HG03095 (cell line): Measurements from ENCODE around the gene CDH13.

ENCODE experiments used
- ATAC-seq: cut with Tn5 transposase; IDR thresholded peaks from one replicate; pipeline ENCODE4 v1.9.1; 2021; ENCODE audit warnings: moderate library complexity; ENCODE audit not compliant: unreplicated experiment

CDH13 gene

DNA sequence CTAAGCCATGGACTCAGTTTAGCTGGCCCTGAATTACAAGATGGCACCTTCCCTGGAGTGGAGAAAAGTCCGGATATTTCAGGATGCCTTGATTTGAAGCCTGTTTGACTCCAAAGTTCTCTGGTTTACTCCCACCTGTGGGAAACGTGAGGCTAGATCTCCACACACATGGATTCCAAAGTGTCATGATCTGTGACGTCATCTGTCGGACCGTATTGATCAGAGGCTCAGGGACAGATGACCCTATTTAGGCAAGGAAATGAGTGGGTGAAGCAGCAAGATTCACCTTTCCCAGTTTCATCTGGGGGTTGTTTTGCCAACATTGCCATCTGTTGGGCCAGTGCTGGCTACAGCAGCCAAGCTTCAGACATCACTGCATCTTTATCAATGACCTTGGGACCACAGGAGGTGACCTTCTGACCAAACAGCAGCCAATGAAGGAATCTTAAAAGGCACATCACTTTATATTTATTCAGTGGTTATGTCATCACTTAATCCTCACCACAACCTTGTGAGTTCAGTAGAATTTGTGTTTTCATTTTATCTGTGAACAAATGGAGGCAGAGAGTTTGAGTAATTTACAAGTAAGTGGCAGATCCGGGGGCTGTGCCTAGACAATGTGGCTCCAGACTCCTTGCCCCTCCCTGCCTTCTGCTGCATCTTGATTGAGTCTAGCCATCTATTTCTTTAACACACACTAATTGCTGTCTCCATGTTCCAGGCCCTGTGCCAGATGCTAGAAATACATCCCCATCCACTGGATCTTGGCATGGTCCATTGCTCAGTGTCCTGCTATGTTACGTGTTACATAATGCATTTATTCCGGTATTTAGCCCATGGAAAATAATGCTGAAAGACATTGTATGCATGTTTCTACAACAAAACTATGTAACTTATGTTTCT lies 1.5 kb upstream of the CDH13 start:
- no peak for ATAC-seq

DNA sequence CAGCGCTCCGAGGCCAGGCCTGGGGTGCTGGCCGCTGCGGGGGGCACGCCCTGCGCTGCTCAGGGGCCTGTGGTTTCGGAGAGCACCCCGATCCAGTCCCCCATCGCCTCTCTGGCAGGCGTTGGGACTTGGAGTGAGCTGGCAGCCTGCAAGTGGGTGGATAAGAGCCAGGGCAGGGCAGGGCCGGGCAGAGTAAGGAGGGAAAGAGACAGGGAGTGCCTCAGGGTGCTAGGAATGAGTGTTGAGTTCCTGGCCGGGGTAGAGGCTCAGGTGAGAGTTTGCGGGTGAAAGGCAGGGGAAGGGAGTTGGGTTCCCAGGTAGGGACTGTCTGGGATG lies 1.3 kb downstream of the CDH13 start:
- ATAC-seq, result no peak

DNA sequence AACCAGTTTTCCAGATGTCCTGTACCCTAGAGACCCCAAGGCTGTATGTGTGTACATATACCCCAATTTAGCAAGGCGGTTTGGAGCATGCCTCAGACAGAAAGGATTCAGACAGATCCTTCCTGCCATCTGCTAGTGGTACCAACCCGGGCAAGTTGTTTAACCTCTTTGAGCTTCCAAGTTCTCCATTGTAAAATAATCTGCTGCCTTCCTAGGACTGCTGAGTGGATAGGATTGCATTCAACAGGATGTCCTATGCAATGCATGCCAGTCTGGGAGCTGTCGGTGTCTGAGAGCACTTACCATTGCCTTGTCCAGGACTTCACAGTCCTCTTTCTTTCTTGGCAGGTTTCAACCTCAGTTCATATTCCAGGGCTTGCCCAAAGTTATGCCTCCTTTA lies 1.9 kb downstream of the CDH13 start:
- no peak for ATAC-seq

DNA sequence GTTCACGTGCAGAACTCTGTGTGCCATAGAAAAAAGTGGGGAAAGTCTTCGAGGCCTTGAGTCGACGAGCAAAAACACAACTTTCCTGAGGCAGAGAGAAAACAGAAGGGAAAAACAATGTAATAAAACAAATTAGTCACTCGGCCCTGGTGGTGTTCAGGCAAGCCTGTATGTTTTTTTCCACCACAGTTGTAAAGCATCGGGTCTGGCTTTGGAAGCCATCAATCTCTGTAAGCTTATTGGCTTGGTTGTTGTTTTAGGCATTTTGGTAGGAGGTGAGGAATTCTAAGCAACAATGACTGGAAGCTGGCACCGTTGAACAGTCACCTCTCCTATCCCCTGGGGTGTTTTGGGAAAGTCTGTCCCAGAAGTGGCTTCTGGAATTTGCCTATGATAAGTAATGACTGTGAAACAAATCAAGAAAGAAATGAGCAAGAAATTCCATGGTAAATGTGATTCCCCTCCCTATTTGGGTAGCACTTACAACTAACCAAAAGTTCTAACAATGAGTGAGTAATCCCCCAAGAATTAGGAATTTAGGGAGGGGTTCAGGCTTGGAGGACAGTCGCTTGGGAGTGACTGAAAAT lies 2.8 kb downstream of the CDH13 start:
- no peak for ATAC-seq

DNA sequence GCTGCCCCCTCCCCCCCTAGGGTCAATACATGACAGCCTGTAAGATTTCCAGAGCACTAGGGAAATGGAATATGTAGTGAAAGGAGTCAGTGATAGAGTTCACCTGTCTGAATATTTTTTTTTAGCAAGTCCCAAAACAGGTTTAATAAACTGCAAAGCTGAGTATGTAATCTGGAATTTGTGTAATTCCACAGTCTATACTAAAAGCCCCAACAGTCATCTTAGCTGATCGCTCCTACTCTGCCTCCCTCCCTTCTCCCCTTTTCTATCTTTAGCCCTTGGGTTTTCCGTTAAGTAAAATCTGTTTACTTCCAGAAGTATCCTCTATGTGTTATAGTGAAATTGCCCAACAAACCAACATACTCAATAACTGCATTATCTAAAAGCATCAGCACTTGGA lies 3.5 kb downstream of the CDH13 start:
- ATAC-seq, result no peak

DNA sequence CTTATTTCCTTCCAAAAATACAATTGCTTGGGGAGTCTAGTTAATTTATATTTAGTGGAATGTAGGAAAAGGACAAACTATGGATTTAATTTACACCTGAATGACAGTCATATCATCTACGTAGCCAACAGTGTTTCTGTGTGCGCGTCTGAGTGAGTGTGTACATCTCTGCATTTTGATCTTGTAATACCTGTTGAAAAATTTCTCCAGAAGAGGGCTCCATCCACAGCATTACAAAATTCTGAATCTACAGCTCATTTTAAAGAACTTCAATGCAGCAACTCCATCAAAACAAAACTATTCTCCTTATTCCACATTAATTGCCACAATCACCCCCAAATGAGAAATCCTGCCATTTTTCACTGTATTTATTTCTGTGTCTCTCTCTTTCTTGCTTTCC lies 3.9 kb downstream of the CDH13 start:
- no peak for ATAC-seq

DNA sequence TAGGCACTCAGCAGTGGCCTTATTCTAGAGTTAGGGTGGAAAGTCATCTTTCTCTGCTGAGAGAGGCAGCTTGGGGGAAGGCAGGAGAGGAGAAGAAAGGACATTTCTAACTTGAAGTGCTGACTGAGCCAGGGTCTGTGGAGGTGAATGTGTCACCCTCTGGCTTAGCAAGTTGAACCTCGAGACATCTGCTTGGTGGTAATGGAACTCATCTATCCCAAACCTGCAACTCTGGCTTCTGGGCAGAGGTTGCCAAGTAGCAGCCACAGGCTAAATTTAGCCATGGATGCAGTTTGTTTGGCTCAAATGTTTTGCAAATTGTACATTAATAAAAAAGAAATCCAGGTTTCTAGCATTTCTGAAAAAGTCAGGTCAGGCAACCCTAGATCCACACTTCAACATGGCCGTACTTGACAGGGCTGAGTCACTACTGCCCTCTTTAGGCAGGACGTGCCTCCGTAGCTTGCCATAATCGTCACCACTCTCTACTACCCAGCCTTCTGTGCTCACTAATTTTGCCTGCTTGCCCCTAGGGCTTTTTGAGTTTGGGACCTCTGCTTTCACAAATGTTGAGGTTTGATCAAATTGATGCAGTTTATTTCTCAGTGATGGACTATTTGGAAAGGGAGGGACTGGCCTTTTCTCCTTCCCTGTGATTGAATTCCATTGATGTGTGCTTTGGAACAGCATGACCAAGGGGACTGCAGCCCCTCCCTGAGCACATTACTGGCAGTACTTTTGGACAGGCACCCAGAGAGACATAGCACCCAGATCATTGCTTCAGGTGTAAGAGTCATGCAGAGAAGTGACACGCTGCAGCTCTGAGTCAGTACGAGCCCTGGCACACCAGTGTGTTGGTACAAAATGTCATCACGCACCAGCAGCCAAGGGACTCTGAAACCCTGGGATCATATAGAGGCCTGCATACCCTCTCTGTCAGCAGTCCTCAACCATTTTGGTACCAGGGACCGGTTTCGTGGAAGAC lies 5.2 kb downstream of the CDH13 start:
- ATAC-seq, result no peak

DNA sequence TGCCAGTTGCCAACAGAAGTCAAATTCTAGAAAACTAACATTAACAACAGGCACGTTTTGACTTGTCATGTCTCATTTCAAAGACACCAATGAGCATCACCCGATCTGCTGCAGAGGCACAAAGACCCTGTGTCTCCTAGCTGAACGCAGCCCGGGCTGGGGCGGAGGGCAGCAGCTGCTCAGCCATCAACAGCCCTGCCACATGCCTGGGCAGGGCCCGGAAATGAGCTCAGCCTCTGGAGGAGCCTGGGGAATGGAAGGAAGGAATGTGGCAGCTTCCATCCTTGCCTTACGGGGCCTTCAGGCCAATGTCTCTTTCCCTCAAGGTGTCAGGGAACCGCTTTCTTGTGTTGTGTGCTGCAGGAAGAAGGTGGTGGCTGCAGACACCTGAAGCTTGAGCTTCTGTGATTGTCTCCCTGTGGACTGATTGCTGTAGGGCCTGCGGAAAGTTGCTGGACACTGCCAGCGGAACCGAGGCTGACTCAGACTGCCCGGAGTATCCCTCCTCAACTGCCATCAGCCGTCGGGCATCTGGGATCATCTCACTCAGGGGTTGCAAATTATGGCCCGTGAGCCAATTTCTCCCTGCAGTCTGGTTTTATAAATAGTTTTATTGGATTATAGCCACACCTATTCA lies 7.3 kb downstream of the CDH13 start:
- no peak for ATAC-seq

DNA sequence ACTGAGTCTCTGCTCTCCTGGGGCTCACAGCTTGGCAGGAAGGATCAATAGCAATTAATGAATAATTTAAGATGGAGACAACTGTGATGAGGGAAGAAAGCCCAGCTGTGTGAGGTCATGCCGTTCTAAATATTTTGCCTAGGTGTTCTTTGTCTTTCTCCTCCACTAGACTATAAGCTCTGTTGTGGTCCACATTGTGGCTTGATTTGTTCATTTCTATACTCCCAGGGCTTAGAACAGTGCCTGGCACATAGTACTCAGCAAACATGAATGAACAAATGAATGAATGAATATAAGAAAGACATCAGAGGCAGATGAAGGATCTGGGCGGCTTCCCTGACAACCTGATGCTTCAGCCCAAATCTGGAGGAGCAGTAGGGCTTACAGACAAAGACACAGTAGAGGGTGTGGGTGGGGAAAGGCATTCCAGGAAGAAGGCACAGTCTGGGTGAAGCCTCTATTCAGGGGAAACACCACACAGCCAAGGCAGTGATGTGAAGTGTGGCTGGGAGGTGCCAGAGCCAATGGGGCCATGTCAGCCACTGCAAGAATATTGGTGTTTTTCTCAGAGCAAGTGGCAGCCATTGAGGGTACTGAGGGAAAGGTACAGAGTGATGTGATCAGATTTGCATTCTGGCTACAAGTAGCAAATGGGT lies 8.3 kb downstream of the CDH13 start:
- no peak for ATAC-seq

DNA sequence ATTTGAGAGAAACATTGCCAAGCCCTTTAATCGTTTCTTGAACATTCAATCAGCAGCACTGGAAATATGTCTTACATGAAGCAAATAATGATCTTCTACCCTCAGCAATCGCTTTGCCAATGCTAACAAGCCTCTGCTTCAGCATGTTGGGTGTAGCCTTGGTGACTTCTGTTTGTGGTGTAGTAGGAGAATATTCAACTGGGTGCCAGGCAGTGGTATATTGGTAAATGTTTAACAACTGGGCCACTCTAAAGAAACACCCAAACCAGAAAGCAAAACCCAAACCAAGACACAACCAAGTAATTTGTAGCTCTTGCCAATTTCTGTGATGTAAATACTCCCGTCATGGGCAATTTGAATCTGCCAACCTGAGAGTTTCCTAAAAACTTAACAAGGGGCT lies 9.7 kb downstream of the CDH13 start:
- ATAC-seq, result no peak

DNA sequence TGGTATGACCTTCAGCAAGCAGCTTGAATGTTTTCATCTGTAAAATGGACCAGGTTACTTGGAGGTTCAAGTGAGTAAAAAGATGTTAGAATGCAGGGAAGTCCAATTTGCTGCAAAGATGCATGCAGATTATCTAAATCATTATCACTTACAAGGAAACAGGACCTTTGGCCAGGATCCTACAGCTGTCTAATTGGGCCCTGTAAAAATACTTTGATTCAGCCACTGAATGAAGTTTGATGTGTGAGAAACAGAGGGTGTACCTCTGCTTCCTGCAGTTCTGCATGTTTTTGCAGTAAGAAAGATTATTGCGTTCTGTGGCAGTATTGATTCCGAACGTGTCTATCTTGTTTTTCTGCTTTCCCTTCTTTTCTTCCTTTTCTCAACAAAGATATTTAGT lies 10.2 kb downstream of the CDH13 start:
- ATAC-seq, result no peak

DNA sequence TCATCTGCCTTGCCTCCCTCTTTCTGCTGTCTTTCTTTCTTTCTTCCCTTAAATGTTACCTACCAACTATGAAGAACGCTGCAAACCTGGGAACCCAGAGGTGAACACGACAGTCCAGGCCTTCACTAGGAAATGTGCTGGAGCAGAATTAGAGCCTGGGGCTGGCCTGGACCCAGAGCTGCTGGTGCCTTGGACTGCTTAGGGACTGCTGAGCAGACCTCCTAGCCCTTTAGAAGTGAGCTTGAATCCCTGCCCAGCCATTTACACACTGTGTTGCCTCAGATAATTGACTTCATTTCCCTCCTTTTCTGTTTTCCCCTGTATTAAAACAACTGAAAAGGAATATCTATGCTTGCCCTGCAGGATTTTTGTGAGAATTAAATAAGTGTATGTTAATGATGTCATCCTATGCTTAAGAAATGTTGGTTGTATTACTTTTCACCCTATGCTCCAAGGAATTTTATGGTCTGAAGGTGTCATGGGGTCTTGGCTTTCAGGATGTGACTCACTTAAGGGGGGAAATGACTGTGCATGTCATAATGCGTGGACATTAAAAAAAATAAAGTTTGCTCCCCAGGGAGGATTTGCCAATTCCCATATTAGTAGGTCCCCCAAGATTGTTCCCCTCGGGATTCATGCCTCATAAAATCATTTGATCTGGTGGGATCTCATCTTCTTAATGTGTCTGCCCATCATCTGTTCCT lies 11.5 kb downstream of the CDH13 start:
- no peak for ATAC-seq

DNA sequence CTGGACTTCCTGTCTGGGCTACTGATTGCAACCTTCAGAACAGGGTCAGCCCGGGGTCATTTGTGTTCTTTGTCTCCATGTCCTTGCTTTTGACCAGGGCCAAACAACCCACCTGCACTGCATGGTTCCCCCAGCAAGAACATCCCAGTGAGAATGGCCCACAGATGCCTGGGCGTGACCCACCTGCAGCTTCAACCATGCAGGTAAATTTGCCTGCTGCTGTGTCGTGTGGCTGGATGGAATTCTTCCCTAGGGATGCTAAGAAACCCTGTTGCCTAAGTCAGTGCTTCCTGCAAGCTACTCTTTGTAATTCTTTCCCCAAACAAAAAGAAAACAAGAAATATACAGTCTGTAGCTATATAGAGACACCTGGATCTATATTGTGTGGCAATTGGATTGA lies 12.5 kb downstream of the CDH13 start:
- no peak for ATAC-seq

DNA sequence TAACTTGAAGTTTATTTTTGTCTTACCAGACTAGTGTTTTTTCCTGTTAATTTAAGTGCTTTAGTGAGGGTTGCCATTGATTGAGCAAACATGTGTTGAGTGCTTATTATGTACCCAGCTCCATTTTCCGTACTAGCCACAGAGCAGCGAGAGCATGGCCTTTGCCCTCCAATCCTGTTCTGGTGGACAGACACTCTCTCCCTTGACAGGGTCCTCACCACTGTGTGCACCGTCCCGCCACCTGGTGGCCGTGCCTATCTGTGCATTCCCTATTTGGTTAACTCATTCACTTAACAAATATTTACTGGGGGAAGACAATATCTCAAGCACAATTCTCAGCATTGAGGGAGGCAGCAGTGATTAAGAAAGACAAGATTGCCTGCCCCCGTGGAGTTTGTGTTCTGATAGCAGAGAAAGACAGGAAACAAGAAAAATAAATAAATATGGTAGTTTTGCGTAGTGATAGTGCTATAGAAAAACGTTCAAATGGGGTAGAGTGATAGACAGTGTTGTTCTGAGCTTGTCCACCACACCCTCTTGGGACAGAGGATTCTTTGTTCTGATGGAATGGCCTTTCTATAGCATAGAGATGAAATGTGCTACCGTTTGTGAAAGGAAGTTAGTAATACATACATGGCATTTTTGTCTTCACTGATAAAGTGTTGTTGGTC lies 13.0 kb downstream of the CDH13 start:
- peak; percentile 58 for ATAC-seq

DNA sequence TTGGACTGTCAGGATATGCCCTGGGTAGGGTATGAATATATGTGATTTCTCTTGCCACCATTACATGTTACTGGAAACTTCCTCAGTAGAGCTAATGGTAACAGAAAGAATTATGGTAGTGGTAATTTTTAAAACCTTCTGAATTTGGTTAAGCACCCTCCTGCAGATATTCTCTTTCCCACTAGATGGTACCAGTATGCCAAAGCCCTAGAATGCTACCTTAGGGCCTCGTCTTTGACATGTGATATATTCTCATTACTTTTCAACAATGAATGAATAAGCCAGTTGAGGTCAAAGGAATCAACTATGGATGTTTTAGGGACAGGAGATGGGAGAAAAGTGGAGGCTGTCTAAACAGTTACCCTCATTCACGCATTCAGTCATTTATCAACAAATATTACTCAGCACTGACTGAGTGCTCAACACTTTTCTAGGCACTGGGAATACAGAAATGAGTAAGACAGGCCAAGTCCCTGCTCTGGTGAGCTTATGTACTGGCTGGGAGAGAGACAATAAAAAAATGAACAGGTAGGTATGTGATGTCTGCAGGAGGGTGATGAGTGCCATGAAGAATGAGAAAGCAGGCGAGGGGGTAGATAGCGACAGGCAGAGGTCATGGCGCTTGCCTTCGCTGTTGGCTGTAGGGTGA lies 14.7 kb downstream of the CDH13 start:
- ATAC-seq, result no peak

DNA sequence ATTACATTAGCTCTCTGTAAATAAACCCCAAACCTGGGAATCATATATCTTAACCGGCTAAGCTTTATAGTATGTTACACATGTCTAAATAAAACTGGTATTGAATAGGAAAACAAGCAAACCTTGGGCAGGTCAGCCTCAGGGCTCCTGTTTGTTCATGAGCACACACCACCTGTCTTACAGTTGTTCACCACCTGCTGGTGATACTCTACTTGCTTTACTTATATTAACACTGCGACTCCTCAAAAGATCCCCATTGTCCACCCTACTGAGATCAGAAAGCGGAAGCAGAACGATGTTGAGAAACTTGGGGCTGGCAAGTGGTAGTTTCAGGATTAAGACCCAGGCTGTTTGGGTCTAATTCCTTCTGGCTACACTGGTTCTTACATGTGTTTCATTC lies 16.4 kb downstream of the CDH13 start:
- ATAC-seq, result no peak

DNA sequence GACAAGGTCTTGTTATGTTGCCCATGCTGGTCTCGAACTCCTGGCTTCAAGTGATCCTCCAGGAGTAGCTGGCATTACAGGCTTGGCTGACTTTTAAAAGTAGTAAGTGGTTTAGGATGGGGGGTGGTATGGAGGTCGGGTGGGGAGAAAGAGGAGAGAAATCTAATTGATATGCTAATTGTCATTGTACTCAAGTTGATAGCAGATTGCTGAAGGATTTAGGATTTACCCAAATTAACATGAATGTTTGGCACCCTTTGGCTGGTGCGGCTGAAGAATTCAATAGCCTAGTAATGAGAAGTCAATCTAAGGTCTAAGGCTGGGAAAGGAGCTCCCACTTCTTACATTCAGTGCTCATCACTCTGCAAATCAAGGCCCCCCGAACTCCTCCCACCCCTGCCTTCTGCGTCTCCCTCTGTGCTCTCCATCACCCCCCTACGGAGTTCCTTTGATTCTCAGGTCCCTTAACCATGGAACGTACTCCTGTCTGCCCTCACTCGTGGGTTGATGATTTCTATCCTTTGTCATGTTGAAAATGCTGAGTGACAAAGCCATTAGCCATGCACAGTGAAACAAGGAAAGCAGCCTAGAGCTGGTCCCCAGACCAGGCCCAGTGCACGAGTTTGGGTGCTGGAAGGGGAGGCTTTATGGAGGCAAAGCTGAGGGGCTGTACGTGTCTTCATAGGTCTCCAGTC lies 17.3 kb downstream of the CDH13 start:
- ATAC-seq, result no peak

DNA sequence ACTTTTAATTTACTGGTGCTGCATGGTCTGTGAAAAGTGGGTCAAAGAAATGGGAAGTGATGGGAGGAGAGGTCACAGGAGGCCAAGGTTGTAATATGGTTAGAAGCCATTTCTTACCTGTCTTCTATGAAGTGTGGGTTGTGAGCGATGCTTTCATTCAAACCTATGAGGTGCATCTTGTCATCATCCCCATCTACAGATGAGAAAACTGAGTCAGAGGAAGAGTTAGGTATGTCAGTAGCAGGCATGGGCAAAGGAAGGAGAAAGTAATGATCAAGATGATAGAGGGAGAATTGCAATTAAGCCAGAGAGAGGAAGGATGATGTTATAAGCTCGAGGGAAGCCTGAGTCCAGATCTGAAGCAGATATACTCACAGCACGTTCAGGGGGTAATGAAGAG lies 19.7 kb downstream of the CDH13 start:
- ATAC-seq, result no peak
